Hepatocyte (in vitro differentiated cells): ENCODE results near the gene CBX3. TPM values are rescaled to one million over a fixed set of nuclear protein-coding genes. Genes with fewer than 3 reads are reported as not detected.

ENCODE experiments used
- DNase-seq: peaks from one replicate; pipeline ENCODE4 v3.0.0-alpha.2; 2016; ENCODE audit warnings: low spot score
- H2AFZ ChIP-seq: fragments of 200-600 bp; sonication (generic); 2 replicates; pipeline ENCODE4 v1.6.0; 2016; ENCODE audit warnings: antibody characterized with exemption, mild to moderate bottlenecking
- H3K27ac ChIP-seq: fragments of 200-600 bp; sonication (generic); 2 replicates; pipeline ENCODE4 v1.5.1; 2016; ENCODE audit warnings: mild to moderate bottlenecking
- H3K27me3 ChIP-seq: fragments of 200-600 bp; sonication (generic); 2 replicates; pipeline ENCODE4 v1.6.1; 2016
- H3K36me3 ChIP-seq: fragments of 200-600 bp; sonication (generic); replicated peaks from 2 replicates; pipeline ENCODE4 v1.5.1; 2016; ENCODE audit warnings: low read depth; ENCODE audit not compliant: insufficient read depth
- H3K4me1 ChIP-seq: fragments of 200-600 bp; sonication (generic); 2 replicates; pipeline ENCODE4 v1.5.1; 2016; ENCODE audit warnings: mild to moderate bottlenecking, moderate library complexity; ENCODE audit not compliant: insufficient read depth
- H3K4me2 ChIP-seq: fragments of 200-600 bp; sonication (generic); 2 replicates; pipeline ENCODE4 v1.6.0; 2016
- H3K4me3 ChIP-seq: fragments of 200-600 bp; sonication (generic); 2 replicates; pipeline ENCODE4 v1.5.1; 2016; ENCODE audit warnings: mild to moderate bottlenecking
- H3K79me2 ChIP-seq: fragments of 200-600 bp; sonication (generic); 2 replicates; pipeline ENCODE4 v1.6.0; 2017; ENCODE audit warnings: mild to moderate bottlenecking
- H3K9me2 ChIP-seq: fragments of 200-600 bp; sonication (generic); replicated peaks from 2 replicates; pipeline ENCODE4 v1.6.0; 2017; ENCODE audit warnings: mild to moderate bottlenecking; ENCODE audit not compliant: insufficient read depth
- H3K9me3 ChIP-seq: fragments of 200-600 bp; sonication (generic); 2 replicates; pipeline ENCODE4 v1.5.1; 2016; ENCODE audit warnings: low read depth, mild to moderate bottlenecking
- H4K20me1 ChIP-seq: fragments of 200-600 bp; sonication (generic); 2 replicates; pipeline ENCODE4 v1.6.0; 2016; ENCODE audit warnings: mild to moderate bottlenecking; ENCODE audit not compliant: insufficient read depth, poor library complexity, severe bottlenecking
- CTCF ChIP-seq: fragments of 200-600 bp; sonication (generic); IDR thresholded peaks from 2 replicates; pipeline ENCODE4 v1.5.1; 2016; ENCODE audit warnings: antibody characterized with exemption, mild to moderate bottlenecking; ENCODE audit not compliant: poor library complexity
- EZH2 ChIP-seq: fragments of 200-600 bp; sonication (generic); IDR thresholded peaks from 2 replicates; pipeline ENCODE4 v1.6.1; 2016; ENCODE audit warnings: antibody characterized with exemption, mild to moderate bottlenecking, borderline replicate concordance
- EZH2phosphoT487 ChIP-seq: fragments of 200-600 bp; sonication (generic); IDR thresholded peaks from one replicate; pipeline ENCODE4 v1.6.1; 2018; ENCODE audit warnings: antibody characterized with exemption, mild to moderate bottlenecking, low read depth, moderate library complexity; ENCODE audit not compliant: unreplicated experiment, severe bottlenecking
- WGBS: methylation state at CpG from one replicate; pipeline ENCODE4 v1.1.6; 2016; ENCODE audit warnings: low lambda C conversion rate; ENCODE audit errors: missing lambda C conversion rate; 5-methylcytosine and 5-hydroxymethylcytosine counted together
- polyA plus RNA-seq: library from polyadenylated mRNA; unstranded; fragments of >200 nt; fragmentation: Nextera tagmentation; extraction: Ambion mirVana; gene quantifications from 2 replicates; pipeline ENCODE4 v1.2.1, GENCODE V29; 2016
- total RNA-seq: library from RNA; depleted of rRNA; stranded (reverse); fragments of >200 nt; gene quantifications from 2 replicates; pipeline ENCODE4 v1.2.3, GENCODE V29; 2014

CBX3 gene
- total and polyA plus RNA-seq, 2 experiments from 2014 or later, result 120 to 165 TPM

GRCh38 chr7:26190417-26190869 lies 11.1 kb upstream of the CBX3 start:
- WGBS, result 78% methylated on average over 1 of the region's 1 CpG
- TF ChIP-seq EZH2phosphoT487 (no peak), CTCF (no peak), EZH2 (no peak)
- DNase-seq, result no peak
- H3K36me3 ChIP-seq, result peaks cover 8% of the 10 kb centered on the region
- H3K4me3 ChIP-seq, result no peak overlapping the region
- no peak overlapping the region for H2AFZ ChIP-seq
- H3K27ac ChIP-seq, result peak overlapping the region; percentile 36
- H3K9me2 ChIP-seq, result no peaks in the 10 kb centered on the region
- H3K4me1 ChIP-seq, result peaks cover 9% of the 10 kb centered on the region
- H4K20me1 ChIP-seq, result peaks cover 81% of the 10 kb centered on the region
- no peaks in the 10 kb centered on the region for H3K27me3 ChIP-seq
- no peak overlapping the region for H3K4me2 ChIP-seq
- H3K79me2 ChIP-seq, result peaks cover 59% of the 10 kb centered on the region
- no peaks in the 10 kb centered on the region for H3K9me3 ChIP-seq

GRCh38 chr7:26191233-26191973 lies 10.1 kb upstream of the CBX3 start:
- no peak for DNase-seq
- H3K27ac ChIP-seq, result no peak overlapping the region
- peaks cover 8% of the 10 kb centered on the region for H3K36me3 ChIP-seq
- peaks cover 91% of the 10 kb centered on the region for H4K20me1 ChIP-seq
- H3K4me3 ChIP-seq, result no peak overlapping the region
- no peaks in the 10 kb centered on the region for H3K9me2 ChIP-seq
- no peak for TF ChIP-seq EZH2phosphoT487
- no peak for TF ChIP-seq CTCF
- TF ChIP-seq EZH2, result no peak
- H3K79me2 ChIP-seq, result peaks cover 69% of the 10 kb centered on the region
- H3K9me3 ChIP-seq, result no peaks in the 10 kb centered on the region
- H3K4me2 ChIP-seq, result no peak overlapping the region
- no peak overlapping the region for H2AFZ ChIP-seq
- WGBS, result 85% methylated on average over 7 of the region's 7 CpGs
- no peaks in the 10 kb centered on the region for H3K27me3 ChIP-seq
- peaks cover 15% of the 10 kb centered on the region for H3K4me1 ChIP-seq

GRCh38 chr7:26191974-26192479 lies 9.5 kb upstream of the CBX3 start:
- Histone ChIP-seq H3K79me2 (peaks cover 75% of the 10 kb centered on the region), H3K27ac (no peak overlapping the region), H3K4me3 (no peak overlapping the region), H3K9me2 (no peaks in the 10 kb centered on the region), H3K27me3 (no peaks in the 10 kb centered on the region), H2AFZ (no peak overlapping the region), H3K9me3 (no peaks in the 10 kb centered on the region), H3K36me3 (peaks cover 8% of the 10 kb centered on the region), H4K20me1 (peaks cover 97% of the 10 kb centered on the region), H3K4me2 (no peak overlapping the region), H3K4me1 (peaks cover 21% of the 10 kb centered on the region)
- no peak for TF ChIP-seq EZH2
- no peak for DNase-seq
- WGBS, result 94% methylated on average over 1 of the region's 1 CpG

- Histone ChIP-seq H4K20me1 (peaks cover 99% of the 10 kb centered on the region), H3K4me2 (no peak overlapping the region), H3K36me3 (peaks cover 8% of the 10 kb centered on the region), H2AFZ (no peak overlapping the region), H3K27ac (no peak overlapping the region), H3K9me3 (no peaks in the 10 kb centered on the region), H3K9me2 (no peaks in the 10 kb centered on the region), H3K4me3 (no peak overlapping the region), H3K4me1 (peaks cover 25% of the 10 kb centered on the region), H3K79me2 (peaks cover 81% of the 10 kb centered on the region), H3K27me3 (no peaks in the 10 kb centered on the region)
- WGBS, result 88% methylated on average over 3 of the region's 3 CpGs
- TF ChIP-seq EZH2 (no peak), CTCF (no peak), EZH2phosphoT487 (no peak)
- no peak for DNase-seq
Measured at GRCh38 chr7:26192485-26193087, 9.0 kb upstream of the CBX3 start.
